Duodenal mucosa (tissue), 2 donors: ENCODE results near the gene ATXN10.

ENCODE experiments used
- H3K27ac ChIP-seq: one replicate; pipeline ENCODE4 v1.7.0; 2013; ENCODE audit warnings: low read depth, low read length
- H3K27me3 ChIP-seq, 2 donors: one replicate each; pipeline ENCODE4 v1.7.0; 2013; ENCODE audit warnings: low read length in 2 of 2, control low read depth in 1 of 2; ENCODE audit not compliant: insufficient read depth in 2 of 2, control insufficient read depth in 1 of 2
- H3K36me3 ChIP-seq, 2 donors: one replicate each; pipeline ENCODE4 v1.7.0; 2013; ENCODE audit warnings: low read length in 2 of 2, control low read depth in 1 of 2; ENCODE audit not compliant: insufficient read depth in 2 of 2, control insufficient read depth in 1 of 2
- H3K4me1 ChIP-seq, 2 donors: one replicate each; pipeline ENCODE4 v1.7.0; 2013; ENCODE audit warnings: low read length in 2 of 2, control low read depth in 1 of 2; ENCODE audit not compliant: insufficient read depth in 2 of 2, control insufficient read depth in 1 of 2
- H3K4me3 ChIP-seq, 2 donors: one replicate each; pipeline ENCODE4 v1.7.0; 2013; ENCODE audit warnings: low read length in 2 of 2, low read depth in 1 of 2
- H3K9ac ChIP-seq, 2 donors: one replicate each; pipeline ENCODE4 v1.7.0; 2013; ENCODE audit warnings: low read length in 2 of 2, low read depth in 1 of 2
- H3K9me3 ChIP-seq, 2 donors: one replicate each; pipeline ENCODE4 v1.7.0; 2013; ENCODE audit warnings: low read length in 2 of 2, control low read depth in 1 of 2; ENCODE audit not compliant: control insufficient read depth in 1 of 2

The ATXN10 gene

GRCh38 chr22:45631140-45631840 lies 40.3 kb upstream of the ATXN10 start:
- Histone ChIP-seq H3K9me3 (no peaks in the 10 kb centered on the region), H3K9ac (no peak overlapping the region), H3K4me1 (no peaks in the 10 kb centered on the region), H3K36me3 (no peaks in the 10 kb centered on the region), H3K27me3 (peaks cover 10 to 14% of the 10 kb centered on the region in 2 donors), H3K4me3 (no peak overlapping the region), H3K27ac (no peak overlapping the region)

GRCh38 chr22:45631841-45632238 lies 39.8 kb upstream of the ATXN10 start:
- H3K9ac ChIP-seq = no peak overlapping the region
- peaks cover 10 to 14% of the 10 kb centered on the region in 2 donors for H3K27me3 ChIP-seq

GRCh38 chr22:45632791-45633515 lies 38.7 kb upstream of the ATXN10 start:
- H3K27ac ChIP-seq = no peak overlapping the region
- H3K4me3 ChIP-seq = no peak overlapping the region
- peaks cover 10 to 14% of the 10 kb centered on the region in 2 donors for H3K27me3 ChIP-seq

More at GRCh38 chr22:45631841-45632238, 39.8 kb upstream of the ATXN10 start:
- Histone ChIP-seq H3K9me3 (no peaks in the 10 kb centered on the region), H3K27ac (no peak overlapping the region), H3K4me1 (no peaks in the 10 kb centered on the region), H3K36me3 (no peaks in the 10 kb centered on the region), H3K4me3 (no peak overlapping the region)

GRCh38 chr22:45636683-45637082 lies 35.0 kb upstream of the ATXN10 start:
- Histone ChIP-seq H3K27ac (no peak overlapping the region), H3K27me3 (peaks cover 8 to 26% of the 10 kb centered on the region in 2 donors), H3K4me3 (no peak overlapping the region), H3K9me3 (no peaks in the 10 kb centered on the region), H3K4me1 (peaks cover 12 to 14% of the 10 kb centered on the region in 2 donors), H3K36me3 (no peaks in the 10 kb centered on the region), H3K9ac (no peak overlapping the region)

More at GRCh38 chr22:45632791-45633515, 38.7 kb upstream of the ATXN10 start:
- Histone ChIP-seq H3K4me1 (no peaks in the 10 kb centered on the region), H3K36me3 (no peaks in the 10 kb centered on the region), H3K9me3 (no peaks in the 10 kb centered on the region), H3K9ac (no peak overlapping the region)

- Histone ChIP-seq H3K4me1 (peaks cover 12 to 14% of the 10 kb centered on the region in 2 donors), H3K4me3 (no peak overlapping the region), H3K27ac (no peak overlapping the region), H3K36me3 (no peaks in the 10 kb centered on the region), H3K9ac (no peak overlapping the region), H3K27me3 (peaks cover 0 to 27% of the 10 kb centered on the region in 2 donors), H3K9me3 (no peaks in the 10 kb centered on the region)
Measured at GRCh38 chr22:45638197-45638596, 33.4 kb upstream of the ATXN10 start.

GRCh38 chr22:45638834-45639746 lies 32.5 kb upstream of the ATXN10 start:
- no peak overlapping the region for H3K9ac ChIP-seq
- H3K4me1 ChIP-seq = peaks cover 12 to 14% of the 10 kb centered on the region in 2 donors
- no peaks in the 10 kb centered on the region for H3K36me3 ChIP-seq
- no peaks in the 10 kb centered on the region for H3K9me3 ChIP-seq
- no peak overlapping the region for H3K27ac ChIP-seq
- peak overlapping the region in 1 of 2 donors; percentile 54 for H3K4me3 ChIP-seq
- H3K27me3 ChIP-seq = peaks cover 0 to 20% of the 10 kb centered on the region in 2 donors

GRCh38 chr22:45639747-45640102 lies 31.9 kb upstream of the ATXN10 start:
- Histone ChIP-seq H3K4me3 (no peak overlapping the region), H3K27ac (no peak overlapping the region), H3K9me3 (no peaks in the 10 kb centered on the region), H3K36me3 (no peaks in the 10 kb centered on the region), H3K4me1 (peaks cover 12 to 14% of the 10 kb centered on the region in 2 donors), H3K9ac (no peak overlapping the region), H3K27me3 (peaks cover 0 to 17% of the 10 kb centered on the region in 2 donors)

- Histone ChIP-seq H3K9ac (no peak overlapping the region), H3K36me3 (no peaks in the 10 kb centered on the region), H3K27ac (no peak overlapping the region), H3K4me1 (peaks cover 12 to 14% of the 10 kb centered on the region in 2 donors), H3K9me3 (no peaks in the 10 kb centered on the region), H3K27me3 (peaks cover 0 to 24% of the 10 kb centered on the region in 2 donors), H3K4me3 (no peak overlapping the region)
Measured at GRCh38 chr22:45640291-45640940, 31.2 kb upstream of the ATXN10 start.

- Histone ChIP-seq H3K36me3 (no peaks in the 10 kb centered on the region), H3K9me3 (no peaks in the 10 kb centered on the region), H3K4me3 (no peak overlapping the region), H3K27ac (no peak overlapping the region), H3K9ac (no peak overlapping the region), H3K4me1 (peaks cover 15 to 17% of the 10 kb centered on the region in 2 donors), H3K27me3 (peaks cover 0 to 28% of the 10 kb centered on the region in 2 donors)
Measured at GRCh38 chr22:45640941-45641621, 30.6 kb upstream of the ATXN10 start.
